Neutrophil (primary cell): Measurements from ENCODE around the gene ZKSCAN2.

Source experiments
- H3K27ac ChIP-seq: fragments of 200-600 bp; sonication (generic); 2 replicates; pipeline ENCODE4 v1.5.1; 2016; ENCODE audit warnings: mild to moderate bottlenecking, moderate library complexity
- H3K27me3 ChIP-seq: fragments of 200-600 bp; sonication (generic); 2 replicates; pipeline ENCODE4 v1.6.0; 2016; ENCODE audit warnings: mild to moderate bottlenecking
- H3K36me3 ChIP-seq: fragments of 200-600 bp; sonication (generic); 2 replicates; pipeline ENCODE4 v1.5.1; 2017
- H3K4me1 ChIP-seq, 2 experiments: fragments of 200-600 bp in 1 of 2; sonication (generic) in 1 of 2; 1 replicate in 1 of 2; 2 replicates in 1 of 2; pipeline versions ENCODE4 v1.5.1 to v1.6.1; 2013 to 2016; ENCODE audit warnings: low read depth in 1 of 2, low read length in 1 of 2, mild to moderate bottlenecking in 1 of 2, moderate library complexity in 1 of 2; ENCODE audit not compliant: control insufficient read depth in 1 of 2, insufficient read depth in 1 of 2
- H3K4me3 ChIP-seq, 2 experiments: fragments of 200-600 bp in 1 of 2; sonication (generic) in 1 of 2; 1 replicate in 1 of 2; 2 replicates in 1 of 2; pipeline ENCODE4 v1.5.1; 2013 to 2016; ENCODE audit warnings: low read depth in 1 of 2, low read length in 1 of 2, mild to moderate bottlenecking in 1 of 2, moderate library complexity in 1 of 2
- H3K9me3 ChIP-seq: fragments of 200-600 bp; sonication (generic); 2 replicates; pipeline ENCODE4 v1.5.1; 2016
- TF ChIP-seq, protein P1 (sequence below): fragments of 200-600 bp; sonication (generic); IDR thresholded peaks from 2 replicates; pipeline ENCODE4 v1.5.1; 2016; ENCODE audit warnings: antibody characterized with exemption

ZKSCAN2 gene

DNA sequence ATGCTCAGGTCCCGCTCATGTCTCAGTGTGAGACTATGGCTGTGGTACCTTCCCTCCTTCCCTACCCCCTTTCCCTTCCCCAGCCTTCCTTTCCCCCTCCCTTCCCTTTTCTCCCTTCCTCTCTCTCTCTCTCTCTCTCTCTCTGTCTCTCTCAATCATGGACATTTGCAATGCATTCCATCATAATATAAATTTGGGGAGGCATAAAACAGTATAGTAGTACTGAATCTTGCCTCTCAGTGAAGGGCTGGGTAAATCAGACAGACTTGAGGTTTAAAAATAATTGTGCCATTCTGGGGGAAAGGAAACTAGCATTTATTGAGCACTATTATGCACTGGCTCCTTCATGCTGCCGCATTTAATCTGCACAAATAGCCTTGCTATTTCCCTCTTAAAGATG is 4.3 kb downstream of the ZKSCAN2 start:
- H3K4me1 ChIP-seq: peaks cover 12 to 15% of the 10 kb centered on the region in 2 experiments
- no peaks in the 10 kb centered on the region for H3K27me3 ChIP-seq
- peaks cover 16% of the 10 kb centered on the region for H3K36me3 ChIP-seq
- TF ChIP-seq, protein P1, sequence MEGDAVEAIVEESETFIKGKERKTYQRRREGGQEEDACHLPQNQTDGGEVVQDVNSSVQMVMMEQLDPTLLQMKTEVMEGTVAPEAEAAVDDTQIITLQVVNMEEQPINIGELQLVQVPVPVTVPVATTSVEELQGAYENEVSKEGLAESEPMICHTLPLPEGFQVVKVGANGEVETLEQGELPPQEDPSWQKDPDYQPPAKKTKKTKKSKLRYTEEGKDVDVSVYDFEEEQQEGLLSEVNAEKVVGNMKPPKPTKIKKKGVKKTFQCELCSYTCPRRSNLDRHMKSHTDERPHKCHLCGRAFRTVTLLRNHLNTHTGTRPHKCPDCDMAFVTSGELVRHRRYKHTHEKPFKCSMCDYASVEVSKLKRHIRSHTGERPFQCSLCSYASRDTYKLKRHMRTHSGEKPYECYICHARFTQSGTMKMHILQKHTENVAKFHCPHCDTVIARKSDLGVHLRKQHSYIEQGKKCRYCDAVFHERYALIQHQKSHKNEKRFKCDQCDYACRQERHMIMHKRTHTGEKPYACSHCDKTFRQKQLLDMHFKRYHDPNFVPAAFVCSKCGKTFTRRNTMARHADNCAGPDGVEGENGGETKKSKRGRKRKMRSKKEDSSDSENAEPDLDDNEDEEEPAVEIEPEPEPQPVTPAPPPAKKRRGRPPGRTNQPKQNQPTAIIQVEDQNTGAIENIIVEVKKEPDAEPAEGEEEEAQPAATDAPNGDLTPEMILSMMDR: no peak
- no peaks in the 10 kb centered on the region for H3K9me3 ChIP-seq
- H3K27ac ChIP-seq: no peak overlapping the region
- H3K4me3 ChIP-seq: no peak overlapping the region

DNA sequence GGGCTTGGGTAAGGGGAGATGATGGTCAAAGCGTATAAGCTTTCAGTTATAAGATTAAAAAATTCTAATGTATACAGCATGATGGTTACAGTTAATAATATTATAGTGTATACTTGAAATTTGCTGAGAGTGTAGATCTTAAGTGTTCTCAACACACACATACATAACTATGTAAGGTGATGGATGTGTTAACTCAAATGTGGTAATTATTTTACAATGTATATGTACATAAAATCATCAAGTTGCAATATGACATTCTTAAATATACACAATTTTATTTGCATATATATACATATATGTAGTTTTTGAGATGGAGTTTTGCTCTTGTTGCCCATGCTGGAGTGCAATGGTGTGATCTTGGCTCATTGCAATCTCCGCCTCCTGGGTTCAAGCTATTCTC is 7.2 kb downstream of the ZKSCAN2 start:
- Histone ChIP-seq H3K4me3 (no peak overlapping the region), H3K27ac (no peak overlapping the region), H3K27me3 (no peaks in the 10 kb centered on the region), H3K4me1 (no peaks in the 10 kb centered on the region), H3K9me3 (no peaks in the 10 kb centered on the region), H3K36me3 (peaks cover 27% of the 10 kb centered on the region)
- TF ChIP-seq, protein P1: no peak

DNA sequence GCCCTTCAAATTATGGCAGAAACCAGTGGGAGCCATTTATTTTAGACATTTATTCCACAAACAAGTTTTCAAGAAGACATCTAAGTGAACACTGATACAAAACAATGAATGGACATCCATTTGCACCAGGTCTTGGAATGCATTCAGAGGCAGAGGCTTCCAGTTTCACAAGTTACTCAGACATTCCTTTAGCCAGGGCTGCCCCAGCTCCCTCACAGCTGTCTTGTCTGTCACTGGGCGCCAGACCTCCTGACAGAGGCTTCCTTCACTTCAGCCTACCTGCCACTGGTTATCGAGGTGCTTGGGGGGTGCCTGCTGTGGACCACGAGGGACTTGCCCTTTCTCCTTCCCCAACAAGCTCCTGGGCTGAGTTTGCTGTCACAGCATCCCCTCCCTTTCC is 21.7 kb downstream of the ZKSCAN2 start:
- H3K4me3 ChIP-seq: no peak overlapping the region
- no peaks in the 10 kb centered on the region for H3K9me3 ChIP-seq
- H3K4me1 ChIP-seq: peaks cover 2 to 3% of the 10 kb centered on the region in 2 experiments
- H3K36me3 ChIP-seq: peaks cover 11% of the 10 kb centered on the region
- TF ChIP-seq, protein P1: no peak
- no peak overlapping the region for H3K27ac ChIP-seq
- no peaks in the 10 kb centered on the region for H3K27me3 ChIP-seq

DNA sequence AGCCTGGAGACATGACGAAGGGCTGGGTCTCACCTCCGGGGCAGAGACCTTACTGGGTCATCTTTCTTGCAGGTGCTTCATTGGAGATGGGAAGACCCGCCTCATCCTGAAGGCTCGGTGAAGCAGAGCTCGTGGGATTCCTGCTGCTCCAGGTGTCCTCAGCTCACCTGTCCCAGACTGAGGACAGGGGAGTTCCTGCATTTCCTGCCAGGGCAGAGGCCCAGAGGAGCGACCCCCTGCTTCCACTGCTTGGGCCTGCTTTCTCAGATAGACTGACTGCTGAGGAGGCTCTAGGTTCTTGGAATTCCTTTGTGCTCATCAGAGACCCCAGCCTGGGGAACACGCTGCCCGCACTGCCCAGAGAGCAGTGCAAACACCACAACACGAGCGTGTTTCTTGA is 29.3 kb downstream of the ZKSCAN2 start:
- no peaks in the 10 kb centered on the region for H3K36me3 ChIP-seq
- no peak overlapping the region for H3K4me3 ChIP-seq
- no peaks in the 10 kb centered on the region for H3K4me1 ChIP-seq
- H3K9me3 ChIP-seq: no peaks in the 10 kb centered on the region
- TF ChIP-seq, protein P1: no peak
- no peaks in the 10 kb centered on the region for H3K27me3 ChIP-seq
- H3K27ac ChIP-seq: no peak overlapping the region

GRCh38 chr16:25224731-25225319 is 32.8 kb downstream of the ZKSCAN2 start:
- no peaks in the 10 kb centered on the region for H3K4me1 ChIP-seq
- no peaks in the 10 kb centered on the region for H3K9me3 ChIP-seq
- H3K36me3 ChIP-seq: no peaks in the 10 kb centered on the region
- H3K4me3 ChIP-seq: no peak overlapping the region
- H3K27me3 ChIP-seq: no peaks in the 10 kb centered on the region
- TF ChIP-seq, protein P1: no peak
- no peak overlapping the region for H3K27ac ChIP-seq
